M059J (cell line): Measurements from ENCODE around the gene PRKN. TPM values are rescaled to one million over a fixed set of nuclear protein-coding genes. Genes with fewer than 3 reads are reported as not detected.

Experiments
- DNase-seq: peaks from one replicate; pipeline ENCODE4 v3.0.0-alpha.2; 2012; ENCODE audit warnings: low read depth
- total RNA-seq: library from RNA; depleted of rRNA; stranded (reverse); fragments of >200 nt; shearing (Covaris generic); gene quantifications from 2 replicates; pipeline ENCODE4 v1.2.3, GENCODE V29; 2014

PRKN gene
- total RNA-seq, 1 experiment from 2014 or later = 0.07 TPM

DNA sequence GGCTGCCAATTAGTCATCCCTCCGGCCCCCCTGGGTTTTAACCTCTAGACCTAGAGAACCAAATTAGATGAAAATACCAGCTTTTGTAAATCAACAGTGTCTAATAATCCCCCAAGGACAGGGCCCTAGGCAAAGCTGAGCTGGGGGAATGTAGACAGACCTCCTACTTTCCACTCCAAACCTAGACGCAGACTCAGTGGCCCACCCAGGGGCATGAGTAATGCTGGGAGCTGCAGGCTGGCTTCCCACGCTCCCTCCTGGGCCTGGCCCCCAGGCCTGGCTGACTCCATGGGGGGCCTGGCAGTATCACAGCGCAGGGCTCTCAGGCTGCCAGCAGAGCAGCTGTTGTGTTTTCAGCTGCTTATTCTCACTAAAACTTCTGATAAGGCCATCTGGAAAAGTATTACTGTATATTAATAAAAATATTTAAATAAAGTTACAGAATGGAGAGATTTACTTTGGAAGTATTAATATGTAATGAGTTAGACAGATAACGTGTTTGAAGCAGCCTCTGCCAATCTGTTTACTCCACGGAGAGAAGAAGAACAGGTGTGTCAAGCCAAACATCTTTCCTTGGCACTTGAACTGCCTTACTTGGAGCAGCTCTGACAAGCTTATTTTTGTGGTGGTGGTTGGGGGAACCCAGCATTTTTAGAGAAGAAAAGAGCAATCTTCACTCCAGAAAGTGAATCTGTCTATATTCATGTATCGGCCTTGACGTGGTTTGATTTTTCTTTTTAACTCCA lies 1309.7 kb downstream of the PRKN start:
- peak; percentile 98 for DNase-seq

DNA sequence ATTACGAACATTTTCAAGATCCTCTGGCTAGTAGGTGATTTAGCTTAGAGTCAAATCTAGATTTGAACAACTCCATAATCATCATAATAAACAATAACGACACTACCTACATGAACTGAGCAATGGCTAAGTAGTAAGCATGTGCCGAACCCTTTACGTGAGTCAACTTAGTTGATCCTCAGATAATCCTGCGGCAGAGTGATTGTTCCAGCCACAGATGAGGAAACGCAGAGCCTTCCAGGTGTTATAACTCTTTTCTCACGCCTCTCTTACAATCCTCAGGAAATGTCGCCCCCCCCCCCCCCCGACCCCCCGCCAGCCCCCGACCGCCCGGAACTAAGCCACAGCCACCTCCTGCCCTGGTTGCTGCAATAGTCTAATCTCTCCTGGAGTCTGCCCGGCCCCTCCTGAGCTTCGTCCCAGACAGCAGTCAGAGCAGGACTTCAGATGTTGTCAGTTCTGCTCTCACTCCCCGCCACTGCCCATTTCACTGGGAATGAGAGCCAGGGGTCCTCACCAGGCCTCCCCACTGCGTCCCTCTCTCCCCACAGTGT lies 1312.2 kb downstream of the PRKN start:
- DNase-seq = no peak

DNA sequence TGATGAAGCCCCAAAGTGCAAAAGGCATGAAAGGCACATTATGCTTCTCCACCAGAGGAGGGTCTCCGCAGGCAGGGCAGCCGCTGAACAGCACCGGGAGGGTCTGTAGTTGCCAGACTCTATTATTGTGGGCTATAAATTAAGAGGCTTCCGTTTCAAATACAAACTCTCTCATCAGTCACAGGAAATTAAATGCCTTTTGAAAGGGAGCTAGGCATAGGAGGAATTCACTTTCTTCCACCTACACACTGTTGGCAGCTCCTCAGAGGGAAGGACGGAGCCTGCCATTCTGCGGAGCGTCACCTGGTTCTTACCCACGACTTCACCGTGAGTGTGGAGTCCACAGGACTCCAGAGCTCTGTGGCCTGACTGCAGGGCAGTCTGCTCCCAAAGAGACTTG lies 1312.9 kb downstream of the PRKN start:
- DNase-seq = no peak

DNA sequence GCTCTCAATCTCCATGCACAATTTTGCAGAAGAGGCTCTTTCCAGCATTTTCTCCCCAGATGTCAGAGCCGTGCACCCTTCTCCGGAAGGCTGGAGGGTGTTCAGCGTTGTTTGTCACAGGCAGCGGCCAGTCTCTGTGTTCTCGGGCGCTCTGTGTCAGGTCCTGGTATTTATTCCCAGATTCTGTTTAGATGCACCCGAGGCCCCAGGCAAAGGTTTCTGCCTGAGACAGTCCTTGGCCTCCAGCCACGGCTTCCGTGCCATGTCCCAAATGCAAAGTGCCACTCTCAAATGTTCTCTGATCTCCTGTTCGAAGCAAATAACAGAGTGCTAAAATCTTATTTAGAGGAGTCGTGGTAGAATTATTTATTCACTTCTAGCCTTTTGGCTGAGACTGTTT lies 1313.4 kb downstream of the PRKN start:
- peak; percentile 69 for DNase-seq

DNA sequence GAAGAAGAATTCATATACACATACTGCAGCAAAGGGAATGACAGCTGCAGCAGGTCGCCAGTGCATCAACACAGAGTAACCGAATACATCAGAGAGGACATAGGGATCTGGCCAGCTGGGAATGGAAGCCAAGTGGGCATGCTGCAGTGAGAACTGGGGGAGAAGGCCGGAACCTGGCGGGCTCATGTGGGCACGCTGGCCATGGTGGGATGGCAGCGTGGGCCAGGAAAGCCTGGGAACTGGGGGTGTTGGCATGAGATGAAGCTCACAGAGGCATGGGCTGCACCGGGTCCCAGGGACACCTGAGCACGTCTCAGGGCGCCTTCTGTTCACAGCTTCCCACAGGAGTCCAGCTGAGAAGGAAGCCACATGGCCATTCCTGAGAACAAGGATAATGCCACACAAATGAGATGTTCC lies 1314.2 kb downstream of the PRKN start:
- DNase-seq = no peak

DNA sequence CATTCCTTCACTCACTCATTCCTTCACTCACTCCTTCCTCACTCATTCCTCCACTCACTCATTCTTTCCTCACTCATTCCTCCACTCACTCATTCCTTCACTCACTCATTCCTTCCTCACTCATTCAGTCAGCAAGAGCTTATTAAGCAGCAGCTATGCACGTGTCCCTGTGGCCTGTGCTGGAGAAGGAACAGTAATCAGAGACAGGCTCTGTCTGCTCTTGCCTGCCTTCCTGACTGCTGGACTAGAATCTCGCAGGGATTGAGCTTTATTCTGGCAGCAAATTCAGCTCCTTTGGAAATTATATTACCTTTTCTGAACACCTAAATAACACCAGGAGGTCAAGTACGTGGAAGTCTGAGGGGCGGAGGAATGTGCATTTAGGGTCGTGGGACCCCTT lies 1314.8 kb downstream of the PRKN start:
- no peak for DNase-seq

DNA sequence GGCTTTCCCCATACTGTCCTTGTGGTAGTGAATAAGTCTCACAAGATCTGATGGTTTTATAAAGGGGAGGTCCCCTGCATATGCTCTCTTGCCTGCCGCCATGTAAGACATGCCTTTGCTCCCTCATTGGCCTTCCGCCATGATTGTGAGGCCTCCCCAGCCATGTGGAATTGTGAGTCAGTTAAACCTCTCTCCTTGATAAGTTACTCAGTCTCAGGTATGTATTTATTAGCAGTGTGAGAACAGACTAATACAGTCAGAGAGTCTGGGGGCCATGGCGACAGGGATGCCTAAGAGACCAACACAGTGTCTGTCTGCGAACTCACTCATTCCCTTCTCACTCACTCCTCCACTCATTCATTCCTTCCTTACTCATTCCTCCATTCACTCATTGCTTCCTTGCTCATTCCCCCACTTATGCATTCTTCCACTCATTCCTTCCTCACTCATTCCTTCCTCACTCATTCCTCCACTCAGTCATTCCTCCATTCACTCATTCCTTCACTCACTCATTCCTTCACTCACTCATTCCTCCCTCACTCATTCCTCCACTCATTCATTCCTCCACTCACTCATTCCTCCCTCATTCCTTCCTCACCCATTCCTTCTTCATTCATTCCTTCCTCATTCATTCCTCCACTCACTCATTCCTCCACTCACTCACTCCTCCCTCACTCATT lies 1316.2 kb downstream of the PRKN start:
- peak; percentile 88 for DNase-seq

DNA sequence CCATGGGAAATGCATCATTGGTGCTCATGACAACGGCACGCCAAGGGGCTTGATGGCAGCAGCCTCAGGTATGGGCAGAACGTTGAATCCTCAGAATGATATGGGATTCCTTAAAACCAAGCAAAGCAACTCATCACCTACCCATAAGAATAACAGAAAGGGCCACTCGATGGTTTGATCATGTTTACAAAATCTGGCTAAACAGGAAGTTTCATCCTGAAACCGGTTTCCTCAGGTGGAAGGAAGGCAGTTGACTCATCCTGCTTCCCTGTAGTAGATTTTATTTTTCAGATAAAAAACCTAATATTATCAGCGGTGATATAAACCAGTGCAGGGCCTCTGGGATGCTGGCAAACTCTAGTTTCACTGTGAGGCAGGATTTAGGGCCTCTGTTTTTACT lies 1316.8 kb downstream of the PRKN start:
- DNase-seq = no peak

DNA sequence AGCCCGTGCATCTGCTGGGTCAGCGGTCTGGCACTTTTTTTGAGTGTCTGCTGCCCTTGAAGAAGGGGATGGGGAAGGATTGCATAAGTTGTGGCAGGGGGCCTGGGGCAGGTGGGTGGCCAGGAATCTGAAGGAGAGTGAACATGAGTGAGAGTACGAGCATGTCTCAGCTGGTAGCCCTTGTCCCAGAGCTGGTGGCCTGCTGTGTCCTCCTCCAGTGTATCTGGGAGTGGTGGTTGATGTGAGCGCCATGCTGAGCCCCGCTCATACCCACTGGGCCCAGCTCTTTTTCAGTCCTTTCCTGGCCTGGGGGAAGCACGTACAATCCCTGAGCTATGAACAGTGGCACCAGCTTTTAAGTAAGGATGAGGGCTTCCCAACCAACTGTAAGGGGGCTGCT lies 1317.5 kb downstream of the PRKN start:
- no peak for DNase-seq

DNA sequence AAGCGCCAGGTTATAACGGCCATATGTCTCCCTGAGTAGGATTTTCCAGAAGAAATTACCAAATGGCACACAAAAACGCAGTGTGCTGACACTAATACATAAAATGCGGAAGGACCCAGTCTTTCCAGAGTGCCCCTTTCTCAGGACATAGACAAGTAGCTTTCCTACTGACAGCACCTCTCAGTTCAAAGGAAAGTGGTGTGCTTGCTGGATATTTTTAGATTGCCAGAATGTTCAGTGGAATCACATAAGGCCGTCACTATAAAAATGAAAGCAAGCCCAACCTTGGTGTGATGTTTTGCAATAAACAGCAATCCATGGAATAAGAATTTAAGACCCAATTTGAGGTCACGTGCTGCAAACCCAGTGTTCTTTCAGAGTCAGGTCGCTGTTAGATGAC lies 1318.2 kb downstream of the PRKN start:
- no peak for DNase-seq

DNA sequence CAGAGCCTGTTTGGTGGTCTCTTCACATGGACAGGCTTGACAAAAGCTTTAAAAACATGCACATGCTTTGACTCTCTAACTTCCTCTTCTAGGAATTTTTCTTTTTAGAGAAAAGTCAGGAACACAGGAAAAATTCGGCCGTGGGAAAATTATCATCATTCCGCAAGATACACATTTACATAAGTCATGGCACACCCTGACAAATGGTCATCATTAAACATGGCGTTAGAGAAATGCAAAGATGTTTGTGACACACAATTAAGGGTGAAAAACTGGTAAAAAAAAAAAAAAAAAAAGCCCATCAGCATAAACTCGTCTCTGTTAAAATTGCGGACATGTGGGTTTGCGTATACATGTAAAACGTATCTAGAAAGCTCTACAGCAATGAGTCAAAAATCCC lies 1319.5 kb downstream of the PRKN start:
- no peak for DNase-seq

DNA sequence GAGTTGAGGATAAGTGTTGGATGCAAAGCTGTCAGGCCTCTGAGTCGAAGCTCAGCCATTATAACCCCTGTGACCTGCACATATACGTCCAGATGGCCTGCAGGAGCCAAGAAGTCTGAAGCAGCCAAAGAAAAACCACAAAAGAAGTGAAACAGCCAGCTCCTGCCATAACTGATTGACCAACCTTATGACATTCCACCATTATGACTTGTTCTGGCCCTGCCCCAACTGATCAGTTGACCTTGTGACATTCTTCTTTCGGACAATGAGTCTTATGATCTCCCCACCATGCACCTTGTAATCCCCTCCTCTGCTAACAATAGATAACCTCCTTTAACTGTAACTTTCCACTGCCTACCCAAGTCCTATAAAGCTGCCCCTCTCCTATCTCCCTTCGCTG lies 1320.0 kb downstream of the PRKN start:
- DNase-seq = peak; percentile 91

DNA sequence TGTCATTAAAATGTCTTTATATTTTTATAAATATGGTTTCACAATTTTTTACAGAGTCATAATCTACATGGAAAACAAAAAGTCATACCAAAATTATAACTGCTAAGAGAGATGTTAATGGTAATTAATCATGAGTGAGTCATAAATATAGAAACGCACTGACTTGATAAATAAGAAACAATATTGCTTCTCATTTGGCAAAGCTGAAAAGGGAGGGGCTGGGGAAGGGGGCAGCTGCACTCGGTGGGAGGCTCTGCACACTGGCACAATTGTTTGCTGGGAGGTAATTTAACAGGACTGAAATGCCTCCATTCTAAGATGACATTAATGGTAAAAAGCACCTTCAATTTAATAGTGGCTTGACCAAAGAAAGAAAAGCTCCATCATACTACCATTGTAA lies 1320.5 kb downstream of the PRKN start:
- DNase-seq = peak; percentile 32

DNA sequence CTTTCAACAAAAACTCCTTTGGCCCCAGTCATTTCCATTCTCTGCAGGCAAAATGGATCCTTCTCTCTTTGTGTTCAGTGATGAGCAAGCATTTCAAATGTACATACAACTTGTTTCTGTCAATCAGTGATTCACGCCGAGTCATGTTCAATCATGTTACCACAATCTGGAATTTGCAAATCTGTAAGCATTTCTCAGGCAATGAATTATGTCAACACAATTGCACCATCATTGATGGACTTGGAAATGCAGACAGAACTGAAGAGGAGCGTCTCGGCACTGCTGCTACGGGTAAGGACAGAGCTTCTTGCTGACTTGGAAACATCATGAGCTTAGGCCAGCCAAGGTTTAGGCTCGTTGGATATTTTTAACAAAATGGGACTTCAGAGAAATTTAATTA lies 1320.9 kb downstream of the PRKN start:
- DNase-seq = peak; percentile 95

DNA sequence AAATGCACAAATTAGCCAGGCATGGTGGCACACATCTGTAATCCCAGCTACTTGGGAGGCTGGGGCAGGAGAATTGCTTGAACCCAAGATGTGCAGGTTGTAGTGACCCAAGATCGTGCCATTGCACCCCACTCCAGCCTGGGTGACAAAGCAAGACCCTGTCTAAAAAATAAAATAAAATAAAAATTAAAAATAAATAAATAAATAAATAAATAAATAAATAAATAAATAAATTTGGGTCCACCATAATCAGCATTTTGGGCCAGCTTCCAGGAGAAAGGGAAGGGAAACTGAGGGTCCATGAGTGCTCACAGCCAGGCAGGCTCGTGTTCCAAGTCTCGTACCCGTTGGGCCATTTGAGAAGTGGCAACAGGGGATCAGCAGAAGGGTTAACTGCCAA lies 1322.1 kb downstream of the PRKN start:
- no peak for DNase-seq

DNA sequence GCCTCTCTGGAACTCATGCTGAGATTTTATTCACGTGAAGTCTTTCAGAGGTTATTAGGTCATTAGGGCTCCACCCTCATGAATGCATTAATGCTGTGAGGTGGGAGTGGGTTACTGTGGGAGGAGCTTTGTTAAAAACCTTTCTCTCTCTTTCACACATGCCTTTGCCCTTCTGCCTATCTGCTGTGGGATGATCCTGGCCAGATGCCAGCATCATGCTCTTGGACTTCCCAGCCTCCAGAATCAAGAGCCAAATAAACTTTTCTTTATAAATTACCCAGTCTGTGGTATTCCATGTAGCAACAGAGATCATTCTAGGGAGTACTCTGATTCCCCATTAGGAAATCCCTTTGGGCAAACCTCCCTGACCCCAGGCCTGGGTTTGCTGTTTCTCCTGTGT lies 1323.8 kb downstream of the PRKN start:
- DNase-seq = no peak

DNA sequence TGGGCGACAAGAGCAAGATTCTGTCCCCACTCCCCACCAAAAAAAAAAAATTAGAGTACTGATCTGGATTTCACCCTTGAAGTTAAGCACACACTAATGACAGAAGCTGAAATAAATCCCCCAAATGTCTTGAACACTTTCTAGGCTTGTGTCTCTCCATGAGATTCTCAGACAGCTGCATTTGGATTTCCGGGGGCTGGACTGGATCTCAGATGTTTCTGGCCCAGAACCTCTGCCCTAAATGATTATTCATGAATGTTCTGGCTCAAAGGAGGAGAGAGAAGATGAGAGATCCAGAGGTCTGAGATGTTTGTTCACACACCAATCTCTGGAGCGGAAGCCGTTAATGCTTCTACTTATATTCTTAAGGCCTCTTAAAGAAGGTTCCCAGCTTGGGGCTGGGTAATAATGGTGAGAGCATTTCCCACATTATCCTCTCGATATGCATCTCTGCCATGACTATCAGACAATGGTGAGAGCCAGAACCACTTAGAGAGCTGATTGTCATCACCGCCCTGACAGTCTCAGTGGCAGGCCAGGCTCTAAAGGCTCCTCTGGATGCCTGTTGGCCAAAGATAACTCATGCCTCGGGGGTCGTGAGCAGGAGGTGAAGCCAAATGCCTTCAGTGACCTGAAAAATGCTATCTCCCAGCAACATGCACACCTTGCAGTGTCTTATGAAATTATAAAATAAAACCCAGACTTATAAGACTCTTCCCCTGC lies 1325.8 kb downstream of the PRKN start:
- no peak for DNase-seq

DNA sequence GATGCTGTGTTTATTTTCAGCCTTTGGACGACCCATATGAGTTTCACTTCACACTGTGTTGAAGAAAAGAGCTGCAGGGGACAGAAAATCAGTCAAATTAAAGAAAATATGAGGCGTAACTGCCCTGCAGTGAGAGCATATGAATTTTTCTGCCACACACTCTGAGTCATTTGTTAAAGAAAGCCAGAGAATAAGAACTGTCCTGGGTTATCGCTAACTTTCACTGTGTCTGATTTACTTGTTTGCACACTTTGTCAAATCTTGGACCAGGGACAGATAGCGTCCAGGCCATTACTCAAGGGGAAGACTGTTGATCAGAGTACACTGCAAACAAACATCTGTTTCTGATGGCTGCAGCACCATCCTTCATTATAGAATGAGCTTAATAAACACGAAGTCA lies 1326.9 kb downstream of the PRKN start:
- no peak for DNase-seq

DNA sequence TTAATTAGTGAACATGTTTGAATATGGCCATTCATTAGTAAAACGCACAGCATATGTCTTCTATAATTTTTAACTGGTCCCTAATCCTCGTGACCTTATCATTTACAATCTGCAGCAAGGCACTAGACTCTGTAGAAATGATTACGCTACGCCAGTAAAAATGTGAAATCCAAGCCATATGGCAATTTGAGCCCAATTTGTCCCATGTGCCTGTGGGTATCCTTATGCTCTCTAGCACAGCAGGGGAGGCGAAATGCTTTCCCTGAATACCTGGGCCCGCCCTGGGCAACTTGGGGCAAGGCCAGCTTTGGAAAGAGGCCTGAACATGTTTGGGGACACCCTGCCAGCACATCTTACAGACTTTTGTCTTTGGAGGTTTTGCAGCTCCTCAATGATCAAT lies 1331.0 kb downstream of the PRKN start:
- DNase-seq = no peak

DNA sequence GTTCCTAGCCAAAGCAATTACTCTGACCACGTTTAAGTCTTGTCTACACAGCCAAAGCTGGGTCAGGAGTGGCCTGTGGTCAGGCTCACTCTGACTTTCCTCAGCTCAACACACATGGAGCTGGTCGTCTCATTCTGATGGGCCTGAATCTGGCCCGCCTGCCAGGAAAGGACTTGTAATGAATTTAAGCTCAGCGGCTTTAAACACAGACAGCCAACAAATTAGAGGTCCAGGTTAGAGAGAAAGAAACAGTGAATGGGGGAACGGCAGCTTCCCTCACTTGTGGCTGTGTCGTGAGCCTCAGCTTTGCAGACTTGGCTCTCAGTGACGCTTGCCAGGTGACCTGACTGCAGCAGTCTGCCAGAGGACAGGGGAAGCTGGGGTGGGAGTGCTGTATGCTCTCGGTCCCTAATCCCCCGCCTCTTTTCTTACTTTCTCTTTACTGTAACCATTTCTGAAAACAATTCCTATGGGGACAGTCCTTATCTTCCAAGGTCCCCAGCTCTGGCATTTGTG lies 1331.8 kb downstream of the PRKN start:
- DNase-seq = no peak

DNA sequence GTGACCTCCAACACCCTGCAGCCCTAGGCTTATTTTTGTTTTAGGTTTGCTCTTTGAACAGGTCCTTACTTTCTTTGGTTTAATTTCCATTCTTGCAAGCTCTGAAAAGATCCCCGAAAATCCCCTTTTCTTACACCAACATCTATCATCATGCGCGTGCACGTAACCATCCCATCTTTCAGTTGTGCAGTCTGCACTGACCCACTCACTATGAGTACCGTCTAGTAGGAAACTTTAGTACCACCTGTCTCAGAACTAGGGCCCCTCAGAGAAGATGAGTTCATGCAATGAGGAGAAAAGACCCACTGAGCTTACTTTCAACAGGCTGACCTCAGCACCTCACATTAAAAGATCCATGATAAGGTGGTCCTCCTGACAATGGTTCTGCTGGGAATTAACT lies 1333.1 kb downstream of the PRKN start:
- DNase-seq = no peak

DNA sequence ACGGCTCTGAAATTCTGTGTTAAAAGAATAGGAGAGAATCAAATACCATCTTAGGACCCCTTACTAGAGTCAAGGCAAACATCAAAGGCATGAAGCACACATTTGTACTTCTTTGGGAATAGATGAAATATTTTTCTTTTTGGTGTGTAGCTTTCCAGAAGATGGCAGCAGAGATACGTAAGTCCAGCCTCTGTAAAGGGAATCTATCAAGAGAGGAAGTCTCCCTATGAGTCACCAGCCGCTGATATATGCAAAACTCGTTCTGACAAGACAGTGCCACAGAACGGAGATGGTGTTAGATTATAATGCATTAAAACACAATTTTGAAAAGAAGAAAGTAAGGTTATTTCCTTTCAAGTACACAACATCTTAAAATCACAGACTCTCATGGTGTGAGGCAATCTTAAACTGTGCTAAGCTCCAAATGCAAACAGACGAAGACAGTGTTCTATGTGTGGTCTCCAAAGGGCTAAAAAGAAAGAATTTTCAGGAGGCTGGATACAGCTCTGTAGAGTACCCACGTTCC lies 1333.7 kb downstream of the PRKN start:
- peak; percentile 93 for DNase-seq
